NT2/D1 (cell line): ENCODE data around the gene FOXK1.

Source experiments
- SUZ12 ChIP-seq: IDR thresholded peaks from 2 replicates; pipeline ENCODE4 v1.6.1; 2011; ENCODE audit not compliant: insufficient read length, insufficient read depth; ENCODE audit errors: extremely low read depth
- YY1 ChIP-seq: IDR thresholded peaks from 2 replicates; pipeline ENCODE4 v1.6.1; 2011; ENCODE audit not compliant: insufficient read length, insufficient read depth

DNA sequence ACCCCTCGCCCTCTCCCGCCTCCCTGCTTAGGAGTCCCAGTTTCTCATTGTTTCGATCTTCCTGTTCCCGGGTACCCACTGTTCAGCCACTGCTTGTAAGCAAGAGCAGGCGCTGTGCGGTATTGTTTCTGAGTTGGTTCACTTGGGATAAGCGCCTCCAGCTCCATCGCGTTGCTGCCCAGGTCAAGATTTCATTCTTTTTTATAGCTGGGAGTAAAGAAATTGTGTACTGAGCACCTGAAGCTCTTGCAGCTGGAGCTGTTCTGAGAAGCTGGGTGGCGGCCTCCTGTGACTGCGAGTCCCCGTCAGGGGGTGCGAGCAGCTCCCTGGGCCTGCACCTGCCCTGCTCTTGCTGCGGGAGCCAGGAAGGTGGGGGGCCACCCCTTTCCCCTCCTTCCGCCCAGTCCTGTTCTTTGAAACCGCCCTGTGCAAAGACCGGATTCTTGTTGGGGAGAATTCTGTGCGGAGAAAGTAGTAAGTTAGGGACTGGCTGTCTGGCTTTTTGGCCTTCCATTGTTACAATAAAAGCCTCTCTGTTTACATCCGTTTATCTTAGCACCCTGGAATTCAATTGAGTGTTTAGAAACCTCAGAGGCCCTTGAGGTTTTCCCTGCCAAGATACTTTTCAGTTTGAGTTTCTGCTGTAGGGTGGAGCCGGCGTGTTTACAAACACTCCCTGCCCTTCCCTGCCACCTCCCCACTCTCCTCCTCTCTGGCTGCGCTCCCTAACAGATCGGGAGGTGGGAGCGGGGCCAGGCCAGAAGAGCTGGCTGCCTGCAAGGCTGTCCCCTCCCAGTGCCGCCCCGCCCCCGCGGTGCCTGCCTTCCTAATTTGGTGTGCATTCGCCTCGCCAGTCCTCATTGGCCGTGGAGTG, 62.5 kb downstream of the FOXK1 start:
- no peak for TF ChIP-seq YY1
- TF ChIP-seq SUZ12, result no peak
